ENCODE results near the gene SKIL.

SKIL gene

DNA sequence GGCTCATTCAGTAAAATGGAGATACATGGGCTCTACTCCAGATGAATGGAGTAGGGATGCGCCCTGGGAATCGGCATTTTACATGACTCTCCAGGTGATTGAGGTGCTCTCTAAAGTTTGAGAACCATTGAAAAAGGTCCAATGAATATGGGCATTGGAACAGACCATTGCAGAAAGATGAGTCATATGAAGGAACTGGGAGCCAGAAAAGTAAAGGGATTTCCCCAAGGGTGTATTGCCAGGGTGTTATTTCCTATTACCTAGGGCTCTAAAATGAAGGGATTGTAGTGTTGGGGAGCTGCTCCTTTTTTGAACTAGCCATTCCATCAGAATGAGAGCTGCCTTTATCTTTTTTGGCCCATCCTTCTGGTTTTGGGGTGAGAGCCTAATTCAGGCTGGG lies 82.8 kb downstream of the SKIL start:
- WGBS, result 94% methylated on average over 2 of the region's 2 CpGs
- no peak overlapping the region for H3K27ac ChIP-seq (ENCODE audit: low read depth, low read length)
- no peak overlapping the region for H3K4me3 ChIP-seq (ENCODE audit: low read length)
- no peak overlapping the region for H3K9ac ChIP-seq (ENCODE audit: low read depth, low read length)
- no peaks in the 10 kb centered on the region for H3K36me3 ChIP-seq (ENCODE audit: insufficient read depth, low read length)
- no peaks in the 10 kb centered on the region for H3K4me1 ChIP-seq (ENCODE audit: insufficient read depth, low read length)
- no peaks in the 10 kb centered on the region for H3K9me3 ChIP-seq (ENCODE audit: insufficient read depth, low read depth, low read length)
- H3K27me3 ChIP-seq (ENCODE audit: insufficient read depth, low read length), result no peaks in the 10 kb centered on the region

DNA sequence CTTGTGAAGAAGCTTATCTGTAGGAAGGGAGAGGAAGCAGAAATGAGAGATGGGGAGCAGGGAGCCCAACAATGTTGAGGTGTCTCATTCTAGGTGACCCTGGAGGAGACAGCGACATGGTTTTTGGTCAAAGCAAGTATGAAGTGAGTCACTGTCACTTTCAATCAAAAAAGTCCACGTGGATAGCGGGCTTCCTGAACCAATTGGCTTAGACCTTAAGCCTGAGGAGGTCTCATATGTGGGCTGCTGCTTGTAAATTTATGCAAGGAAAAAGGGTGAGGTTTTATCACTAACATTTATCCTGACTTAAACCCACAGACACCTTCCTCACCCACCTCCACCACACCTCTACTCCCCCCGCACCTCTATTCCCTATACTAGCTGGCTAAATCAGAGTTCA lies 83.9 kb downstream of the SKIL start:
- H3K9me3 ChIP-seq (ENCODE audit: insufficient read depth, low read depth, low read length), result no peaks in the 10 kb centered on the region

DNA sequence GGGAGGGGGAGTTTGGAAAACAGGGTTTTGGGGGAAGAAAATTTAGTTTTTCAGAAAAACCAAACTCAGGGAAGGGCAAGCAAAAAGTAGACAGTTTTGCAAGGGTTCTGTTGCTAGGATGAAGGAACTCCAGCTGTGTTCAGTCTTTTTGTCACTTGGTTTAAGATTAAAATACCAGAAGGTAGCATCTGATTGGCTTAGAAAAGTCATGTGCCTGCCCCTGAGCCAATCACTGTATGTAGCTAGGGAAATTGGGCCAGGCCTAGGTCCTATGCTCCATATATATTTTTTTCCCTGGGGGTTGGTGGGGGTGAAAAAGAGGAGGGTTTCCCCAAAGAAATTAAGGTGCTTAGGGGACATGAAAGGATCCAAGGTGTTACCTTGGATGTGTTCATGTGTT lies 85.4 kb downstream of the SKIL start:
- Histone ChIP-seq H3K4me3 (ENCODE audit: low read length) (no peak overlapping the region), H3K9ac (ENCODE audit: low read depth, low read length) (no peak overlapping the region), H3K9me3 (ENCODE audit: insufficient read depth, low read depth, low read length) (no peaks in the 10 kb centered on the region), H3K36me3 (ENCODE audit: insufficient read depth, low read length) (no peaks in the 10 kb centered on the region), H3K4me1 (ENCODE audit: insufficient read depth, low read length) (no peaks in the 10 kb centered on the region), H3K27me3 (ENCODE audit: insufficient read depth, low read length) (no peaks in the 10 kb centered on the region), H3K27ac (ENCODE audit: low read depth, low read length) (no peak overlapping the region)

More for the DNA sequence above, 83.9 kb downstream of the SKIL start:
- H3K36me3 ChIP-seq (ENCODE audit: insufficient read depth, low read length), result no peaks in the 10 kb centered on the region
- H3K27me3 ChIP-seq (ENCODE audit: insufficient read depth, low read length), result no peaks in the 10 kb centered on the region
- no peak overlapping the region for H3K9ac ChIP-seq (ENCODE audit: low read depth, low read length)
- H3K4me3 ChIP-seq (ENCODE audit: low read length), result no peak overlapping the region
- WGBS, result 93% methylated on average over 4 of the region's 4 CpGs
- H3K4me1 ChIP-seq (ENCODE audit: insufficient read depth, low read length), result no peaks in the 10 kb centered on the region
- no peak overlapping the region for H3K27ac ChIP-seq (ENCODE audit: low read depth, low read length)

DNA sequence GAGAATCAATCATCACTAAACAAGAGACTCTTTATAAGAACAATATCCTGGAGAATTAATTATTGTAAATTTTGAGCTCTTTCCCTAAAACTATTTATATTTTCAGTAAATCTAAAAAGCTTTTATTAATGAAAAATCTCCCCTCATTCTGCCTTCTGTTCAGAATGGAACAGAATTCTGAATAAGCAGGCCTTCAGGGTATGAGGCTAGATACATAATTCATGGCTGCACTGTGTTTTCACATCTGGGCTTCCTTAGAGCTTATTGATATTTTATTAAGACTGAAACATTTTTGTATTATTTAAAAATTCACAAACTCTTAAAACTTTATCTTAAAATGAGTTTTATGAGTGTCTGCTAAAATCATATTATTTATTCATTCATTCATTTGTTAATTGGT lies 85.9 kb downstream of the SKIL start:
- Histone ChIP-seq H3K4me1 (ENCODE audit: insufficient read depth, low read length) (no peaks in the 10 kb centered on the region), H3K4me3 (ENCODE audit: low read length) (no peak overlapping the region), H3K27me3 (ENCODE audit: insufficient read depth, low read length) (no peaks in the 10 kb centered on the region), H3K9ac (ENCODE audit: low read depth, low read length) (no peak overlapping the region), H3K9me3 (ENCODE audit: insufficient read depth, low read depth, low read length) (no peaks in the 10 kb centered on the region), H3K36me3 (ENCODE audit: insufficient read depth, low read length) (no peaks in the 10 kb centered on the region), H3K27ac (ENCODE audit: low read depth, low read length) (no peak overlapping the region)
